COLO829 (cell line): ENCODE results near the gene GDPD2.

ENCODE experiments used
- DNase-seq: peaks from one replicate; pipeline ENCODE4 v3.0.0; 2012; ENCODE audit warnings: low spot score

GDPD2 gene

GRCh38 chrX:70437921-70438665 is 15.0 kb downstream of the GDPD2 start:
- DNase-seq = no peak

- DNase-seq = no peak
These were observed 15.9 kb downstream of the GDPD2 start for GRCh38 chrX:70439016-70439415.

GRCh38 chrX:70442224-70442623 is 19.1 kb downstream of the GDPD2 start:
- no peak for DNase-seq

GRCh38 chrX:70444326-70444945 is 21.3 kb downstream of the GDPD2 start, which contains the start of gene DLG3:
Gene DLG3, plus strand, starts transcription at chrX:70444835. Its CDS starts 367 bp downstream, at chrX:70445202.
- no peak for DNase-seq

DNA sequence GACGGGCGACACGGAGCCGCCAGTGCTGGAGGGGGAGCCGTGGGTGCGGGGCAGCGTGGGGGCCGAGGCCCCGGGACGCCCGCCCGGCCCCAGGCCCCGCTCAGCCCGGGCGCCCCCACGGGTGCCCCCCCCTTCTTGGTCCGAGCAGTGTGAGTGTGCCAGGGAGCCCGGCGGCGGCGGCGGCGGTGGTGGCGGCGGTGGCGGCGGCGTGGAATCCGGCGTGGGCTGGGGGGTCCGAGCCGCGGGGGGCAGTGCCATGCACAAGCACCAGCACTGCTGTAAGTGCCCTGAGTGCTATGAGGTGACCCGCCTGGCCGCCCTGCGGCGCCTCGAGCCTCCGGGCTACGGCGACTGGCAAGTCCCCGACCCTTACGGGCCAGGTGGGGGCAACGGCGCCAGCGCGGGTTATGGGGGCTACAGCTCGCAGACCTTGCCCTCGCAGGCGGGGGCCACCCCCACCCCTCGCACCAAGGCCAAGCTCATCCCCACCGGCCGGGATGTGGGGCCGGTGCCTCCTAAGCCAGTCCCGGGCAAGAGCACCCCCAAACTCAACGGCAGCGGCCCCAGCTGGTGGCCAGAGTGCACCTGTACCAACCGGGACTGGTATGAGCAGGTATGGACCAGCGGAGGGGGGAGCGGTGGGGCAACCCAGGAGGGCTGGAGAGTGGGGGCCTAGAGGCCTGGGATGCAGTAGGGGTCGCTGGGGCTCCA is 22.0 kb downstream of the GDPD2 start:
- no peak for DNase-seq

DNA sequence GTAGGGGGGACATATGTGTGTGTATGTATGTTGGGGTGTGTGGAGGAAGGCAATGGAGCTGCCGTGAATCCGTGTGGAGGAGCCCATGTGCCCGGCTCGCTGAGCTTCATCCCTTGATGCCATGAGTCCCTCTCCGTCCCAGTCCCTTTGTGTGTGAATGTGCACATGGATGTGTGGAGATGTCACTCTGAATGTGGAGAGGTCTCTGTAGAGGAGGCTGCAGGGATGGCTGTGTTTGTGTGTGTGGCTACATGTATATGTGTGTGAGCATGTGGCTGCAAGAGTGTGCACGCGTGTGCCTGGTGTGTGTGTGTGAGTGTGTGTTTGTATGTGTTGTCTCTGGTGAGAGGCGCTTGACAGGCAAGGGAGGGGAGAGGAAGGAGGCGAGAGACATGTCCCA is 22.8 kb downstream of the GDPD2 start:
- no peak for DNase-seq

DNA sequence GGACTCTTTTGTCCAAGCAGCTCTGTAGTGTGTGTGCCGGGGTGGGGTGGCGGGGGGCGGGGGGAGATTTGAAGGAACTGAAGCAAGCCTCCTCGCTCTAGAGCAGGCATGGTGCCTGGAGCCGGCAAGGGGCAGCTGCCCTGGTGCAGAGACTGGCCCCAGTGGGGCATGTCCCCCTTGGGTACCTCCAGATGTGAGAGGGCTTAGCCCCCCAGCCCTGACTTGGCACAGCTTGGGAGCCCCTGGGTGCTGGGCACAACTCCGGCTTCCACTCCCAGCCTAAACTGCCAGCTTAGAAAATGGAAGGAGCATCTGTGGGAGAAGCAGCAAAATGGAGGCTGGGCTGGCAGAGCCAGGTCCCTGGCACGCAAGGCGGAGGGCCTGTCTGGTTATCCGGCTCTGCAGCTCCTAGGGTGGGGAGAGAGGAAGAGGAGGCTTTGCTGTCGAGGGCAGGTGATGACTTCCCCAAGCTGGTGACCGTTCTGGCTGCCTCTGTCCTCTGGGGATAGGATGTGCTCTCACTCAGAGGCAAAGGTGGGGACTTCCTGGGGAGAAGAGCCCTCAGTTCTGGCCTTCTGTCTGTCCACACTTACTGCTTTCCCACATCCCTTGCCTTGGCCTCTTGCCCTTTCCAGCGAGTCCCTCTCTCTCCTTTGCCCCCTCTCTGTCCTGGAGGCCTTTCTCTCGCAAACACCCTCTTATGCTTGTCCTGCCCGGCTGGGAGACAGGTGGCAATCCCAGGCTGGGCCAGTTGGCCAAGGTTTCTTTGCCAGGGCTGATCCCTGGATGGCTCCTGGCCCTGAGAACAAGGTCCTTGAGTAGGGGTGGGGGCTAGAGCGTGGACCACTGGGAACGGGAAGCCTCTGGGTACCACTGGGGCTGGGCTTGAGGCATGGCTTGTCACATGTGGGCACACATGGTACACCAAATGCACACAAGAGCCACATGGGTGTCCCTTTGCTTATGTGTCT is 23.6 kb downstream of the GDPD2 start:
- no peak for DNase-seq

DNA sequence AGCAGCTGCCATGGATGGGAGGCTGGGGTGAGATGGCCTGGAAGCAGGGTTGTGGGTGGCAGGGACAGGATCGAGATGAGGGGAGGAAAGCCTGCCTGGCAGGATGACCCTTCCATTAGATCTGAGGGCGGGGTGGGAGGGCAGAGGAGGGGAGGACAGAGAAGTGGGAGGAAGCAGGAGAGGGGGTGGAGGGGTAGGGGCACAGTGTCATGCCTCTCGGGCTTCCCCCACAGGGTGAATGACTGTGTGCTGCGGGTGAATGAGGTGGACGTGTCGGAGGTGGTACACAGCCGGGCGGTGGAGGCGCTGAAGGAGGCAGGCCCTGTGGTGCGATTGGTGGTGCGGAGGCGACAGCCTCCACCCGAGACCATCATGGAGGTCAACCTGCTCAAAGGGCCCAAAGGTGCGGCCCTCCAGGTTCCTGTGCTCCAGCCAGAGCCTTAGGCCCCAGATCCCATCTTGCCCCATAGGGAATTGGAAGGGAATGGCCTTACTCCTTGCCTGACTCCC is 26.4 kb downstream of the GDPD2 start:
- DNase-seq = no peak

DNA sequence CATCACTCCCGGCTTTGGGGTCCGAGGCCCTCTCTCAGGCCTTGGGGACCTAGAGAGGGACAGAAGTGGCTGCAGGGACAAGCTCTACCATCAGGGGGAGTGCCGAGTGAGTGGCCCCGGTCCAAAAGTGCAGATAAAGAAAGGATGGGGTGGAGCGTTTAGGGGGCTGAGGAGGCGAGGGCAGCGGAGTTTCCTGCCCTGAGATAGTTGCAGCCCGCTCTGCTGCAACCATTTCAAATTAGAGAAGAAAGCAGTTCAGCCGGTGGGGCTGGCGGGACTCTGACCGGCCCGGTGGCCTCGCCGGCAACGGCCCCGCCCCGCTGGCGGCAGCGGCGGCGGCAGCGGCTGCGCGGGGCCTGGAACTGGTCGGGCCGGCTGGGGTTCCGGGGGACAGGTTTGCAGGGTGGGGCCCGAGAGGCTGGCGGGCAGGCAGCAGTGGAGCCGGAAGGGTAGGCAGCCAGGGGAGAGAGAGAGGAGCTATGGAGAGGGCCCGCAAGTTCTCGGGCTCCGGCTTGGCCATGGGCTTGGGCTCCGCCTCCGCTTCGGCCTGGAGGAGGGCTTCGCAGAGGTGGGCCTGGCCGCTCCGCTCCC is 29.1 kb downstream of the GDPD2 start:
- DNase-seq = no peak

DNA sequence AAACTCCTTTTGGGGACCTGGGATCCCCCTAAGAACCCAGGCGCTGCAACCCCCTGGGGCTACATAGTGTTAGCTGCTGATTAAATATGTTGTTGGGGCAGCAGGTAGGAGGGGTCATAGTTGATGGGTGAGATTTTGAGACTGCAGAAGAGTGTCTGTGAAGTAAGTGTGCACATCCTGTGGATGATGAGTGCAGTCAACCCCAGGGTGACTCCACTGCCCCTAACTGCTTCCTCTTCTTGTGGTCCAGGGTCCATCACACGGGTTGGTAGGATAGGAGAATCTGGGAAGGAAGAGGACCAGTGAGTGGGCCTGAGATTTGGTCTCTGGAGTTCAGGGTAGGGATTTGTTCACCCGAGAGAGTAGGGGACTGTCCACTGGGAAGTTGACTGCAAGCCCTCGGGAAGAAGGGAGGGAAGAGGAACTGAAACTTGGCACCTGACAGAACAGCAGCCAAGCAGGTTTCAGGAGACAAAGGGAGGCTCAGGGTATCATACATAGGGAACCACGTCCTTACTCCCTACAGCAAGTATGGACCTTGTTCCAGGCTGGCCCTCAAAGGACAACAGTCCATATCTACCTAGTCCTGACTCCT is 30.0 kb downstream of the GDPD2 start:
- DNase-seq = no peak

DNA sequence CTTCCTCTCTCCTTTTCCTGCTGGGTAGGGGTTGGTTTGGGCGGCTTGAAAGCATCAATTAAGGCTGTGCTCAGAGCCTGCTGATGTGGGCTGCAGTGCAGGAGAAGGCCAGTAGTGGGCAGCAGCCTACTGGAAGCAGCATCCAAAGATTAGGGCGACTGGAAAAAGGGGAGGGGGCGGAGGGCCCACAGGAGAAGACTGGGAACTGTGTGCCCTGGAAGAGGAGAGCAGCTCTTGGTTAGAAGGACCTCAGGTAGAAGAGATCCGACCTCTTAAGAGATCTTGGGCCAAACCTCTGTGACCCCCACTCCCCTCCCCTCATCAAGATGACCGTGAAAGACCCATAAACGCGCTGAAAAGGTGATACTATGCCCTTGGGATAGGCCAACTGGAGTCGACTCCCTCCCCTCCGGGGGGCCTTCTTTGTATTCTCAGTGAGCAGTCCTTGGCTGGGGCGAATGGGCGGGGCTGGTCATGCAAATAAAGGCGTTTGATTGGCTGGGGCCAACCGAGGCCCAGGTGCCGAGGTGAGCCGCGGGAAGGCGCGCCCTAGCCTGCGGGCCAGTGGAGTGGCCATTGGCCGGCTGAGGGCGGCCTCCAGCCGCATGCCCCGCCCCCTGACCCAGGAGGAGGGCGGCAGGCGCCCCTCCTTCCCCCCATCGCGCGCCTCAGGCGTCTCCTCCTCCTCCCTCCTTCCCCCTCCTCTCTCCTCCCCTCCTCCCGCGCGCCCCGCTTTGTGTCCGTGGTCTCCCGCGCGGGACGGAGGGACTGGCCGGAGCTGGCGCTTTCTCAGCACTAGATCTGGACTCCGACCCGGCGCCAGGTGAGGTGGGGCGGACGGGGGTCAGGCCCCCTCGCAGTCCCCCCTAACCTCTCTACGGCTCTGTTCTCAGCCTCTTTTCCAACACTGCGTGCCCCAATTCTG is 31.6 kb downstream of the GDPD2 start:
- DNase-seq = no peak

- no peak for DNase-seq
These were observed 32.5 kb downstream of the GDPD2 start for GRCh38 chrX:70455366-70456202.

- no peak for DNase-seq
These were observed 33.1 kb downstream of the GDPD2 start for GRCh38 chrX:70456256-70456655.

GRCh38 chrX:70461026-70461425 is 37.9 kb downstream of the GDPD2 start:
- DNase-seq = no peak

DNA sequence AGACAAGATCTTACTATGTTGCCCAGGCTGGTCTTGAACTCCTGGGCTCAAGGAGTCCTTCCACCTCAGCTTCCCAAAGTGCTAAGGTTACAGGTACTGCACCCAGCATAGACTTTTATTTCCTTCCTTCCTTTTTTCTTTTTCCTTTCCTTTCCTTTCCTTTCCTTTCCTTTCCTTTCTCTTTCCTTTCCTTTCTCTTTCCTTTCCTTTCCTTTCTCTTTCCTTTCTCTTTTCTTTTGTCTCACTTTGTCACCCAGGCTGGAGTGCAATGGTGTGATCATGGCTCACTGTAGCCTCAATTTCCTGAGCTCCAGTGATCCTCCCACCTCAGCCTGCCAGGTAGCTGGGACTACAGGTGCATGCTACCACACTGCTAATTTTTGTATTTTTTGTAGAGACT is 40.9 kb downstream of the GDPD2 start:
- DNase-seq = no peak

- DNase-seq = no peak
These were observed 43.9 kb downstream of the GDPD2 start for GRCh38 chrX:70466968-70467367.

DNA sequence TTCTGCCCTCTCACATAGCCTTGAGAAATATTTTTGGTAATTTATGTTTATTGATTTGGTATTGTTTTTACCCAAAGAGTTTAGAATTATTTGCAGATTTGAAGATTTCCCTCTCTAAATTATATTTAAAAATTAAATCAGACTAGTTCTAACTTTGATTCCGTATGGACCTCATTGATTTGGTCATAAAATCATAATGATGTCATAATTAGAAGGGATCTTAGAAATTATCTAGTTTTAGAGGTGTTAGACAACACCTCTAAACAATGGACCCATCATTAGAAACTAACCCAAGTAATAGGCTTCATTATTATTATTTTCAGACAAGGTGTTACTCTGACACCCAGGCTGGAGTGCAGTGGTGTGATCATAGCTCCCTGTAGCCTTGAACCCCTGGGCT is 45.6 kb downstream of the GDPD2 start:
- DNase-seq = no peak

- DNase-seq = no peak
These were observed 47.8 kb downstream of the GDPD2 start for GRCh38 chrX:70470850-70471289.
